Activated CD4-positive, CD25-positive, alpha-beta regulatory T cell (primary cell): Measurements from ENCODE around the gene CREBL2.
"Not testable (repeated sequence)": the region's sequence is repeated elsewhere in the genome, so short reads cannot be mapped to it uniquely, and the experiment has no call there.

Source experiments
- DNase-seq, 4 experiments: peaks; one replicate each; lab custom pipeline; 2025; lab: John Stamatoyannopoulos, UW

CREBL2 gene, protein sequence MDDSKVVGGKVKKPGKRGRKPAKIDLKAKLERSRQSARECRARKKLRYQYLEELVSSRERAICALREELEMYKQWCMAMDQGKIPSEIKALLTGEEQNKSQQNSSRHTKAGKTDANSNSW

DNA sequence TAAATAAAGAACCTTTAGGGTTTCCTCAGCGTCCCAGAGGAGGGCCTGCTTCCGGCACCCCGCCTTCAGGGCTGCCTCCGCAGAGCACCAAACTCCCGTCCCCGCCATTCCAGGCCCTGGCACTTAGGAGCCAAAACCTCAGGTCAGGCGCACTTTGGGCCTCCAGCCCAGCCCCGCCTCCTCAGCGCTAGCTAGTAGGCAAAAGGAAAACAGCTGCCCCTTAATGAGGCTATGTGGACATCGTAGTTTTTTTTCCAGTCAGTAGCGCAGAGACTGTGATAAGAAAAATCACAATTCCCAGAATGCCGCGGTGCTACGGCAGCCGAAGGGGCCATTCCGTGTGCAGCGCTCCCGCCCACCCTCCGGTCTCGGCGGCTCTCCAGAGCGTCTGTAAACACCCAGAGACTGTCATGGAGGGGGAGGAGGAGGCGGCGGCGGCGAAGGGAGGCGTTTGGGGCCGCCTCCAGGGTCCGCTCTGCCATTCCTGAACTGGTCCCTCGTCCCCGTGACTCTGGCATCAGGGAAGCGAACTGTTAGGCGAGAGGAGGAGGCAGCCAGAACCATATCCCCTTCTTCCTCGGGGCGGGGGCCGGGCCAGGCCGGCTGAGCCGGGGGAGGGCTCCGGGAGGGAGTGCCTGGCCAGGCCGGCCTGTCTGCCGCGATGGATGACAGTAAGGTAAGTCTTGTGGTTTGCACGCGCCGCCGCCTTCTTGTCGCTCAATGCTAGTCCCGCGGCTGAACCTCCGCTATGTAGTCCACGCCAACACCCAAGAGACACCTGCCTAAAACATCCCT is at the start of gene CREBL2:
Gene CREBL2, plus strand, starts transcription at position 365 of the 795 bp plus-strand sequence. Its CDS starts 297 bp downstream, at position 662.
- DNase-seq: peak; percentile 52 to 68 (median 66)

- DNase-seq: peak in 3 of 4 experiments; percentile 12 to 33 (median 22)
Measured at GRCh38 chr12:12562016-12562483, 49.6 kb upstream of the CREBL2 start.

GRCh38 chr12:12562585-12563261 is 49.0 kb upstream of the CREBL2 start, which contains the start of gene DUSP16:
TSS of gene DUSP16 (minus strand) at chr12:12562863. CDS start at chr12:12521098, 41,765 bp downstream.
- peak; percentile 40 to 59 (median 46) for DNase-seq

- DNase-seq: no peak
Measured at GRCh38 chr12:12563290-12563928, 48.3 kb upstream of the CREBL2 start.

DNA sequence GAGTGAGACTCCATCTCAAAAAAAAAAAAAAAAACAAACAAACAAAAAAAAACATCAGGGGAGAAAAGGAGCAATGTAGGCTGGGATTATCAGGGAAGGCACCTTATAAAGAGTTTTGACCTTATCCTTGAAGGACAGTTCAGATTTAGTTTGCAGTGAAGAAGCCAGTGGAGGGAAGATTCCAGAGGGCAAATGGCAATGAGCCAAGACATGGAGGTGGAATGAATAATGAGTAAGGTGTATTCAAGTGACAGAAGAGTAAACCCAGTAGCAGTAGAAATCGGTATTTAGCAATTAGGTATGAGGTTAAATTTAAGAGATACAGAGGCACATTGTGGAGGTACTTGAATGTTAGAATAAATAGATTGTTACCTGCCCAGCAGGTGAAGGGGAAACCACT is 46.8 kb upstream of the CREBL2 start:
- no peak for DNase-seq

- DNase-seq: not testable (repeated sequence)
Measured at GRCh38 chr12:12565971-12566370, 45.7 kb upstream of the CREBL2 start.

DNA sequence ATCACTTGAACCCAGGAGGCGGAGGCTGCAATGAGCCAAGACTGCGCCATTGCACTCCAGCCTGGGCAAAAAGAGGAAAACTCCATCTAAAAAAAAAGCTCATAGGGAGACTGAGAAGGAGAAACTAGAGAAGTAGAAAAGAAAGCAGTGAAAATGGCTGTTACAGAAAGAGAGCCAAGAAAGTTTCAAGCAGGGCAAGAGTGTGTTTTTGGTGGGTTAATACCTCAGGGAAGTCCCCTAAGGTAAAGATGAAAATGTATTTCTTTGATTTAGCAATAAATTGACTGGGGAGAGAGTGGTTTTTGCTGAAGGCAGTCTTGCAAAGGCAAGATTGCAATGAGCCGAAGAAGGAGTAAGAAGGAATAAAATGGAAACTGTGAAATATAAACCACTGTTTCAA is 39.0 kb upstream of the CREBL2 start:
- DNase-seq: no peak

DNA sequence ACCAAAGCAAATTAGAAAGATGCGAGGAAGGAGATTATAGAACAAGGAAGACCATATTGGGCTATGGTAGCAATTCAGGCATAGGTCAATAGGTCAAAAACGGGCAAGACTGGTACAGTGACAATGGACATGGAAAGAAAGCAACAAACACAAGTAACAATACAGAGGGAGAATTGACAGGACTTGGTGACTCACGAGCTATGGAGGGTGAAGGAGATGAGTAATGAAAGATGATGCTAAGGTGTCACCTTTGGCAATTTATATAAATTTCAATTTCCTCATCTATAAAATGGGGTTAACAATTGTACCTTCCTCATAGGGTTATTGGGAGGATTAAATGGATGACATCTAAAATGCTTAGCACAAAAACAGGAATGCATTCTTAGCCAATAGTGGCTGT is 33.9 kb upstream of the CREBL2 start:
- no peak for DNase-seq

GRCh38 chr12:12580716-12581115 is 31.0 kb upstream of the CREBL2 start:
- not testable (repeated sequence) for DNase-seq

GRCh38 chr12:12582193-12582881 is 29.3 kb upstream of the CREBL2 start:
- no peak for DNase-seq

DNA sequence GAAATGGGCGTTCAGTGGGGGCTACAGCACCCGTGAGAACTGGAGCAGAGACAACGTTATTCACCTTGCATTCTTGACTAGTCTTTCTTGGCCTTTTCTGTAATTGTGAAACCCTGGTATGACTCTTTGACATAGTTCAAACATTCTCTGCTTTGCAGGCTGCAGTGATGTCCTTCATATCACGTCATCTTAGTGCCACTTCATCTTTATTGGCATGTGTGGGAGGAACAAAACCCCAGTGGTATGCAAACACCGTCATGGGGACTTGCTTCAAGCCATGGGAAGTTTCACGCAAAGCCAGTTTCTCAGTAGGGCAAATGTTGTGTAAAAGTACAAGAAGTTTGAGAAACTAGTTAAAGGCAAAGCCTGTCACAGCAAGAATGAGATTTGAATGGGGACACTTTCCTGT is 28.8 kb upstream of the CREBL2 start:
- peak in 1 of 4 experiments; percentile 13 for DNase-seq

GRCh38 chr12:12583510-12584178 is 28.0 kb upstream of the CREBL2 start:
- no peak for DNase-seq

DNA sequence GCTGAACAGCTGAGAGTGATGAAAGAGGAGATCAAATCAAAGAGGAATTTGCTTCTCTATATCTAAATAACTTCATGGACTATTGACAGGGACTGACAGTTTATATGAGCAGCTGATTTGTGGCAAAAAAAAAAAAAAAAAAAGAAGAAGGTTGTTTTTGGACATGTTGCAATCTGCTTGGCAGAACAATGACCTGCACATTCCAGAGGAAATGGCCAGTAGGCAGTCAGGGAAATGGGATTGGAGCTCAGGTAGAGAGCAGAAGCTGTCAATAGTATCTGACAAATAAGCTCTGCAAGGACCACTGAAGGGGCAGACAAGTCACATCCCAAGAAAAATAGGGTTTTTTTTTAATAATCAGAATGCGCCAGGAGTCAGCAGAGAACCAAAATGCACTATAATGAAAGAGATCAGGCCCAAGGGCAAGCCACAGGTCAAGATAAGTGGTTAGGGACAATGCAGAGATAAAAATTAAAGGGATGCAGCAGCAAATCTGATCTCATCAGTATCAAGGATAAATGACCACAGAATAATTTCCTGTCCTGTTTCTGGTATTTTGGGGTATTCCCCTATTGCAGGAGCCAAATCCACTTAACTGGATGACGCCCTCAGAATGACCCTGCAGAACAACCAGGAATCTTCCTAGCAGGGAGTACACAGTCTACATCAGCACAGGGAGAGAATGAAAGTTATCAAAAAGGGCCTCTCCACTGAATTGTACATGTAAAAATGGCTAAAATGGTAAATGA is 26.4 kb upstream of the CREBL2 start:
- DNase-seq: no peak

DNA sequence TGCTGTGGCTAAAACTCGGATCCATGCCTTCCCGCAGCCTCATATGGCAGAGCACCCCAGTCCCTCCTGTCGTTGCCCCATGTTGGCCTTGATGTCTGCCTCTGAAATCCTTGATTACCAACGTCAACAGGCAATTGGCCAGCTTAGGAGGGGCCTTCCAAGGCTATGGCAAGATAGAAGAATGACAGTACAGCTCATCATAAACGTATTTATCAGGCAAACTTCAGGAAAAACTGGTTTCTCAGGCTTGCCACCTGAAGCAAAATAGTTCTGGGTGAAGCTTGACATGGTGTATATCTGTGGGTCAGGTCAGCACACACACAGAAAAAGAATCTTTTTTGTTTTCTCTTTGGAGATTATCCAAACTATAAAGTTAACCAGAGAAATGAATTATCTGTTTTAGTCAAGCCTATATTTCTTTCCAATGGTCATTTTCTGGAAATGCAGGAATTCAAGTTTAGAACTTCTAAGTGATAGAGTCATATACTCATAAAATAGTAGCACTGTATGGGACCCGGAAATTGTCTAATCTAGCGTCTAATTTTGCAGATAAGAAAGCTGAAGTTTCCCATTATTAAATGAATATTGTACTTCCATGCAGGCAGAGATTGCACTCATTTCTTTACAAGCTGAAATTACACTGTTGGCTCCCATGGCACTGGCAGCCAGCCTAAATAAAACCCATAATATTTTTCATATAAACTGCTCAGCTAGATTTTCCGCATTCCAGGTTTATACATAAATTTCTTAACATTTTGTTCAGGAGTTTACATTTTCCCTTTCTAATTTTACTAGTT is 24.6 kb upstream of the CREBL2 start:
- no peak for DNase-seq

GRCh38 chr12:12587878-12588277 is 23.8 kb upstream of the CREBL2 start:
- DNase-seq: no peak

- DNase-seq: not testable (repeated sequence)
Measured at GRCh38 chr12:12588436-12588835, 23.2 kb upstream of the CREBL2 start.

GRCh38 chr12:12590961-12591360 is 20.7 kb upstream of the CREBL2 start:
- no peak for DNase-seq

- no peak for DNase-seq
Measured at GRCh38 chr12:12592930-12593329, 18.7 kb upstream of the CREBL2 start.

GRCh38 chr12:12595929-12596328 is 15.7 kb upstream of the CREBL2 start:
- DNase-seq: not testable (repeated sequence)
